Muscle layer of duodenum (tissue), 2 donors: ENCODE results near the gene TNRC6A.
"Not testable (repeated sequence)": the region's sequence is repeated elsewhere in the genome, so short reads cannot be mapped to it uniquely, and the experiment has no call there.

ENCODE experiments used
- H3K27ac ChIP-seq: one replicate; pipeline ENCODE4 v1.7.0; 2013; ENCODE audit warnings: mild to moderate bottlenecking, low read length
- H3K27me3 ChIP-seq: one replicate; pipeline ENCODE4 v1.7.0; 2013; ENCODE audit warnings: low read depth, mild to moderate bottlenecking, control low read depth, low read length
- H3K36me3 ChIP-seq, 2 donors: one replicate each; pipeline ENCODE4 v1.7.0; 2013; ENCODE audit warnings: low read length in 2 of 2, control low read depth in 1 of 2, mild to moderate bottlenecking in 1 of 2; ENCODE audit not compliant: insufficient read depth in 2 of 2, control insufficient read depth in 1 of 2
- H3K4me1 ChIP-seq, 2 donors: one replicate each; pipeline ENCODE4 v1.7.0; 2013; ENCODE audit warnings: low read length in 2 of 2, mild to moderate bottlenecking in 2 of 2, control low read depth in 1 of 2, moderate library complexity in 1 of 2; ENCODE audit not compliant: insufficient read depth in 2 of 2, control insufficient read depth in 1 of 2
- H3K4me3 ChIP-seq, 2 donors: one replicate each; pipeline ENCODE4 v1.7.0; 2013; ENCODE audit warnings: low read length in 2 of 2, low read depth in 1 of 2, mild to moderate bottlenecking in 1 of 2
- H3K9me3 ChIP-seq, 2 donors: one replicate each; pipeline ENCODE4 v1.7.0; 2013; ENCODE audit warnings: low read length in 2 of 2, control low read depth in 1 of 2, mild to moderate bottlenecking in 1 of 2; ENCODE audit not compliant: control insufficient read depth in 1 of 2
- donor health status: healthy.

Gene TNRC6A

GRCh38 chr16:24698308-24698707, 31.1 kb upstream of the TNRC6A start:
- Histone ChIP-seq H3K36me3 (no peaks in the 10 kb centered on the region), H3K9me3 (no peaks in the 10 kb centered on the region), H3K27me3 (no peaks in the 10 kb centered on the region), H3K4me1 (peaks cover 0 to 6% of the 10 kb centered on the region in 2 donors), H3K27ac (no peak overlapping the region), H3K4me3 (no peak overlapping the region)

- Histone ChIP-seq H3K4me3 (no peak overlapping the region), H3K36me3 (no peaks in the 10 kb centered on the region), H3K27ac (no peak overlapping the region), H3K4me1 (peaks cover 0 to 6% of the 10 kb centered on the region in 2 donors), H3K9me3 (no peaks in the 10 kb centered on the region), H3K27me3 (no peaks in the 10 kb centered on the region)
Observed at GRCh38 chr16:24699151-24699723, 30.2 kb upstream of the TNRC6A start.

DNA sequence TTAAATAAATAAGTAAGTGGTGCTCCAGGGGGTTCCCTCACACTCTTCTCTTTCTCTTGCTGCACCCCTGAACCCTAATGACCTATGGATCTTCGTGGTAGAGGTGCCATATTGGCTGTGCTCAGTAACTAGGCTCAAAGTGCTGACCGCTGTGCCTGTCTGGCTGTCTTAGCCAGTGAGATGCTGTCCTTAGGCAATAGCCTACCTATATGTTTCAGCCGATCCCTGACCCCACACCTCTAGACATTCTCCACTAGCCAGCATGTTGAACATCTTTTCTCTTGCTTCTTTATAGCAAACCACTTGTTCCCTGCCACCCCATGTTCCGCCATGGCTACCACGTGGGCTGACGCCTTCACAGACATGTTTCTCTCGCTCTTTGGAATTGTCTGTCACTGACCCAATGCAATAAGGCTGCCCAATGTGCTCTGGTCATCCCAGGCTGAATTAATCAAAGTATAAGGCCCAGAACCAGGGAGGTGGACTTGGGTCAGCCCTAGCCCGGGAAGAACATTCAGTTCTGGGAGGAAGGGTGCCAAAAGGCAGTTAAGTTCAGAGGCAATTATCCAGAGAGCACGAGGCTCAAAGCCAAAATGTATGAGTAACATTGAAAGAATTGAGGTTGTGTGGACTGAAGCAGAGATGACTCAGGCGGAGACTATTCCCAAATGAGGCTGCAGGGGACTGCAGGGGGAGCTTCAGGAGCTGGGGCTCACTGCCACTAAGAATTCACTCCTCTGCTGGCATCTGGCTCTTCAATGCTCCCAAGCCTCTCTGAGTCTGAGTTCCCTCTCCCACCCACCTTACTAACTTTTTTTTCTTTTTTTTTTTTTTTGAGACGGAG, 28.7 kb upstream of the TNRC6A start:
- Histone ChIP-seq H3K9me3 (no peaks in the 10 kb centered on the region), H3K27me3 (no peaks in the 10 kb centered on the region), H3K27ac (peak overlapping the region; percentile 6), H3K4me1 (peaks cover 0 to 6% of the 10 kb centered on the region in 2 donors), H3K4me3 (no peak overlapping the region), H3K36me3 (no peaks in the 10 kb centered on the region)

DNA sequence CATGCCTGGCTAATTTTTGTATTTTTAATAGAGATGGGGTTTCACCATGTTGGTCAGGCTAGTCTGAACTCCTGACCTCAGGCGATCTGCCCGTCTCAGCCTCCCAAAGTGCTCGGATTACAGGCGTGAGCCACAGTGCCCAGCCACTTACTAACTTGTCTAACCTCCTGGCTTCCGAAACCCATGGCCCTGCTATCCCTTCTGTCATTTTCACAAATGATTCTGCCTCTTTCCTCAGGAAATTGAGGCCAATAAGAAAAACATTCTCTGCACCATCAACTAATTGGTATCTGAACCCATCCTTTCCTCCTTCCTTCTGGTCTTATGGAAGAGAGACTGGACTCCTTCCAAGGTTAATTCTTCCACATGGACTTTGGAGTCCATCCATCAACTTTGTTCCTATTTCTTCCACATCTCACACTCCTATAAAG, 27.9 kb upstream of the TNRC6A start:
- H3K9me3 ChIP-seq = no peaks in the 10 kb centered on the region
- H3K4me3 ChIP-seq = no peak overlapping the region
- peaks cover 0 to 6% of the 10 kb centered on the region in 2 donors for H3K4me1 ChIP-seq
- peak overlapping the region; percentile 43 for H3K27ac ChIP-seq
- H3K36me3 ChIP-seq = no peaks in the 10 kb centered on the region
- no peaks in the 10 kb centered on the region for H3K27me3 ChIP-seq

- not testable (repeated sequence) for H3K27ac ChIP-seq, H3K4me3 ChIP-seq, H3K36me3 ChIP-seq, H3K27me3 ChIP-seq, H3K9me3 ChIP-seq, H3K4me1 ChIP-seq
Observed at GRCh38 chr16:24707760-24708159, 21.7 kb upstream of the TNRC6A start.

GRCh38 chr16:24713379-24713778, 16.1 kb upstream of the TNRC6A start:
- H3K9me3 ChIP-seq = peaks cover 0 to 3% of the 10 kb centered on the region in 2 donors
- no peak overlapping the region for H3K27ac ChIP-seq
- peaks cover 0 to 7% of the 10 kb centered on the region in 2 donors for H3K4me1 ChIP-seq

GRCh38 chr16:24717411-24717810, 12.0 kb upstream of the TNRC6A start:
- Histone ChIP-seq H3K27ac (no peak overlapping the region), H3K4me3 (no peak overlapping the region), H3K9me3 (peaks cover 0 to 3% of the 10 kb centered on the region in 2 donors), H3K4me1 (peaks cover 0 to 7% of the 10 kb centered on the region in 2 donors), H3K36me3 (no peaks in the 10 kb centered on the region), H3K27me3 (no peaks in the 10 kb centered on the region)

More at GRCh38 chr16:24713379-24713778, 16.1 kb upstream of the TNRC6A start:
- no peaks in the 10 kb centered on the region for H3K36me3 ChIP-seq
- no peaks in the 10 kb centered on the region for H3K27me3 ChIP-seq
- no peak overlapping the region for H3K4me3 ChIP-seq

DNA sequence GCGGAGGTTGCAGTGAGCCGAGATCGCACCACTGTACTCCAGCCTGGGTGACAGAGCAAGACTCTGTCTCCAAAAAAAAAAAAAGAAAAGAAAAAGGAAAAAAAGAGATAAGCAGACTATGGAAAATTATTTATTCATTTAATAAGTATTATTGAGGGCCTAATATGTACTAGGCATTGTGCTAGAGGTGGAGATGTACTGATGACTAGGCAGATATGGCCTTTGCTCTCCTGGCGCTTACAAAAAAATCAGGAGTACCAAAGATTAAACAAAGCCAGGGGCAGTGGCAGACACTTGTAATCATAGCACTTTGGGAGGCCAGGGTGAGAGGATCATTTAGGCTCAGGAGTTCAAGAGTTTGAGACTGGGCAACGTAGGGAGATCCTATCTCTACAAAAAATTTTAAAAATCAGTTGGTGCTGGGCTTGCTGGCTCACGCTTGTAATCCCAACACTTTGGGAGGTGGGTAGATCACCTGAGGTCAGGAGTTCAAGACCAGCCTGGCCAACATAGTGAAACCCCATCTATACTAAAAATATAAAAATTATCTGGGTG, 10.4 kb upstream of the TNRC6A start:
- Histone ChIP-seq H3K9me3 (no peaks in the 10 kb centered on the region), H3K36me3 (no peaks in the 10 kb centered on the region), H3K4me1 (peaks cover 0 to 7% of the 10 kb centered on the region in 2 donors), H3K27me3 (no peaks in the 10 kb centered on the region), H3K27ac (no peak overlapping the region), H3K4me3 (no peak overlapping the region)

GRCh38 chr16:24721830-24722238, 7.6 kb upstream of the TNRC6A start:
- Histone ChIP-seq H3K4me3 (no peak overlapping the region), H3K27me3 (no peaks in the 10 kb centered on the region), H3K4me1 (peaks cover 0 to 7% of the 10 kb centered on the region in 2 donors), H3K9me3 (no peaks in the 10 kb centered on the region), H3K36me3 (no peaks in the 10 kb centered on the region), H3K27ac (no peak overlapping the region)

DNA sequence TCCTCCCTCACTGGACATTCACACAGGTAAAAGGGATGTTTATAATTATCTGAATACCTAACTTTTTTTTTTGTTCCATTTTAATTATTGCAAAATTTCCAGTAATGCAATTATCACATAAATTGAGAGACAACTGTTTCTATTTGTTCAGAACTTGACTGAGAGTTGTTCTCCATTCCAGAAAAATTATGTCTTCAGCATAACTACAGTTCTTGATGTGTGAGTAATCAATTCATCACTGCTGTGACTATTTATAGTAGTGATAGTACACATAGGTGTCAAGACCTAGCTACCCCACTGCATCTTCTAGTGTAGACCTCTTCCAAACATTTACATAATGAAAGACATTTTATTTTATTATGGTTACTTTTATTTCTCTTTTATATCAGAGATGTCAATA, 5.8 kb upstream of the TNRC6A start:
- no peak overlapping the region for H3K27ac ChIP-seq
- H3K4me1 ChIP-seq = peaks cover 0 to 1% of the 10 kb centered on the region in 2 donors
- no peaks in the 10 kb centered on the region for H3K36me3 ChIP-seq
- no peak overlapping the region for H3K4me3 ChIP-seq
- H3K9me3 ChIP-seq = no peaks in the 10 kb centered on the region
- no peaks in the 10 kb centered on the region for H3K27me3 ChIP-seq

DNA sequence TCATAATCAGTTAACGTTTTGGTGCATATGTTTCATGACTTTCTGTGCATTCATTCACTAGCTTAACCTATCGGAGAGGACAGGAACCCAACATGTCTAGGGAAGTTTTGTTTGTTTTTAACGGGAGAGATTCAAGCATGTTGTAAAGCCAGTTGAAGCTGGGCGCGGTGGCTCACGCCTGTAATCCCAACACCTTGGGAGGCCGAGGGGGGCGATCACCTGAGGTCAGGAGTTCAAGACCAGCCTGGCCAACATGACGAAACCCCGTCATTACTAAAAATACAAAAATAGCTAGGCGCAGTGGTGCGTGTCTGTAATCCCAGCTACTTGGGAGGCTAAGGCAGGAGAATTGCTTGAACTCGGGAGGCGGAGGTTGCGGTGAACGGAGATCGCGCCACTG, 1.4 kb upstream of the TNRC6A start:
- Histone ChIP-seq H3K9me3 (no peaks in the 10 kb centered on the region), H3K4me1 (peaks cover 0 to 26% of the 10 kb centered on the region in 2 donors), H3K27ac (no peak overlapping the region), H3K36me3 (peaks cover 0 to 6% of the 10 kb centered on the region in 2 donors), H3K27me3 (no peaks in the 10 kb centered on the region), H3K4me3 (no peak overlapping the region)
